ENCODE results near the gene EHBP1L1. TPM values are rescaled to one million over a fixed set of nuclear protein-coding genes. Genes with fewer than 3 reads are reported as not detected.

The EHBP1L1 gene
- polyA plus RNA-seq, 3 donors, result 29.6 to 507 (median 42.6) TPM

- Histone ChIP-seq H3K4me2 (replicated peaks; ENCODE audit: extremely low read depth, low read length, poor library complexity, severe bottlenecking) (no peak overlapping the region), H3K27me3 (ENCODE audit: control insufficient read depth in 2 of 2, insufficient read depth in 2 of 2, low read length in 2 of 2) (no peaks in the 10 kb centered on the region), H3K36me3 (replicated peaks in 1 of 2; ENCODE audit: control insufficient read depth in 1 of 2, insufficient read depth in 2 of 2, low read length in 2 of 2) (peaks cover 59 to 69% of the 10 kb centered on the region in 2 donors), H2AFZ (ENCODE audit: insufficient read depth, low read depth, low read length, poor library complexity, severe bottlenecking) (no peak overlapping the region), H3K9me3 (replicated peaks in 1 of 2; ENCODE audit: control insufficient read depth in 1 of 2, insufficient read depth in 1 of 2, low read length in 2 of 2) (no peaks in the 10 kb centered on the region), H3K4me3 (replicated peaks in 1 of 3; ENCODE audit: low read depth in 2 of 3, low read length in 3 of 3) (no peak overlapping the region), H3K9ac (ENCODE audit: insufficient read depth, low read length, poor library complexity, severe bottlenecking) (no peak overlapping the region), H3K79me2 (ENCODE audit: insufficient read depth, low read length) (no peaks in the 10 kb centered on the region), H4K20me1 (ENCODE audit: insufficient read depth, low read length) (peaks cover 96% of the 10 kb centered on the region), H3K4me1 (ENCODE audit: control insufficient read depth in 1 of 2, insufficient read depth in 2 of 2, low read length in 2 of 2) (peaks cover 16 to 29% of the 10 kb centered on the region in 2 donors), H3K27ac (ENCODE audit: low read depth in 1 of 2, low read length in 2 of 2) (peak overlapping the region in 1 of 2 donors; percentile 45)
- H3K36me3 Mint-ChIP-seq, result peaks cover 39 to 65% of the 10 kb centered on the region in 2 donors
- peaks cover 28% of the 10 kb centered on the region for H3K4me1 Mint-ChIP-seq
- H3K27me3 Mint-ChIP-seq (ENCODE audit: low read depth in 3 of 3), result no peaks in the 10 kb centered on the region
- no peak for DNase-seq
- intact Hi-C loops (cut with micrococcal nuclease), result no loop called here
- H3K27ac Mint-ChIP-seq, result peak overlapping the region in 3 of 7 donors; percentile 19 to 87 (median 62)
- WGBS (ENCODE audit: insufficient coverage), result 87% methylated on average over 3 of the region's 6 CpGs
- H3K4me3 Mint-ChIP-seq, result no peak overlapping the region
- H3K9me3 Mint-ChIP-seq, result no peaks in the 10 kb centered on the region
- TF ChIP-seq, protein P1, sequence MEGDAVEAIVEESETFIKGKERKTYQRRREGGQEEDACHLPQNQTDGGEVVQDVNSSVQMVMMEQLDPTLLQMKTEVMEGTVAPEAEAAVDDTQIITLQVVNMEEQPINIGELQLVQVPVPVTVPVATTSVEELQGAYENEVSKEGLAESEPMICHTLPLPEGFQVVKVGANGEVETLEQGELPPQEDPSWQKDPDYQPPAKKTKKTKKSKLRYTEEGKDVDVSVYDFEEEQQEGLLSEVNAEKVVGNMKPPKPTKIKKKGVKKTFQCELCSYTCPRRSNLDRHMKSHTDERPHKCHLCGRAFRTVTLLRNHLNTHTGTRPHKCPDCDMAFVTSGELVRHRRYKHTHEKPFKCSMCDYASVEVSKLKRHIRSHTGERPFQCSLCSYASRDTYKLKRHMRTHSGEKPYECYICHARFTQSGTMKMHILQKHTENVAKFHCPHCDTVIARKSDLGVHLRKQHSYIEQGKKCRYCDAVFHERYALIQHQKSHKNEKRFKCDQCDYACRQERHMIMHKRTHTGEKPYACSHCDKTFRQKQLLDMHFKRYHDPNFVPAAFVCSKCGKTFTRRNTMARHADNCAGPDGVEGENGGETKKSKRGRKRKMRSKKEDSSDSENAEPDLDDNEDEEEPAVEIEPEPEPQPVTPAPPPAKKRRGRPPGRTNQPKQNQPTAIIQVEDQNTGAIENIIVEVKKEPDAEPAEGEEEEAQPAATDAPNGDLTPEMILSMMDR (IDR thresholded peaks at IDR 0.05), result no peak
These were observed 20.7 kb downstream of the EHBP1L1 start for GRCh38 chr11:65596520-65596919.

DNA sequence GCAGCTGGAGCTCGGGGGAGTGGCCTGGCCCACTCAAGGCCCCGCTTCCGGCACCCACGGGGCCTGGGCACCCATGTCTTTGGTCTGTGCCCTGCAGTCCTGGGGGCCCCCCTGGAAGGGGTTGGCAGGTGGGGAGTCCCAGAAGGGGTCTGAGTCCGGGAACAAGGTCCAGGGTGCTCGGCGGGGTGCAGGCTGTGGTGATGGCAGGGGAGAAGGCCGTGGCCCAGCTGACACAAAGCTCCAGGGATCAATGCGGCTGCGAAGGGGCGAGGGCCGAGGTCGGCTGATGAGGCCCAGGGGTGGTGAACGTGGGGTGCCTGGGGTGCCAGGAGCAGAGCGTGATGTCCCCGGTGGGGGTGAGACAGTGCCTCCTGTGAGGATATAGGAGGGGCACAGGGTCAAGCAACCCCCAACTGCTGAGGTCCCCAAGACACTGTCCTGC lies 22.4 kb downstream of the EHBP1L1 start:
- peaks cover 95% of the 10 kb centered on the region for H4K20me1 ChIP-seq (ENCODE audit: insufficient read depth, low read length)

More for the DNA sequence above, 22.4 kb downstream of the EHBP1L1 start:
- Histone ChIP-seq H3K9me3 (replicated peaks in 1 of 2; ENCODE audit: control insufficient read depth in 1 of 2, insufficient read depth in 1 of 2, low read length in 2 of 2) (no peaks in the 10 kb centered on the region), H3K27me3 (ENCODE audit: control insufficient read depth in 2 of 2, insufficient read depth in 2 of 2, low read length in 2 of 2) (no peaks in the 10 kb centered on the region), H3K27ac (ENCODE audit: low read depth in 1 of 2, low read length in 2 of 2) (no peak overlapping the region), H3K9ac (ENCODE audit: insufficient read depth, low read length, poor library complexity, severe bottlenecking) (no peak overlapping the region), H2AFZ (ENCODE audit: insufficient read depth, low read depth, low read length, poor library complexity, severe bottlenecking) (no peak overlapping the region), H3K4me3 (replicated peaks in 1 of 3; ENCODE audit: low read depth in 2 of 3, low read length in 3 of 3) (no peak overlapping the region), H3K4me2 (replicated peaks; ENCODE audit: extremely low read depth, low read length, poor library complexity, severe bottlenecking) (no peak overlapping the region), H3K79me2 (ENCODE audit: insufficient read depth, low read length) (no peaks in the 10 kb centered on the region), H3K4me1 (ENCODE audit: control insufficient read depth in 1 of 2, insufficient read depth in 2 of 2, low read length in 2 of 2) (peaks cover 16 to 27% of the 10 kb centered on the region in 2 donors), H3K36me3 (replicated peaks in 1 of 2; ENCODE audit: control insufficient read depth in 1 of 2, insufficient read depth in 2 of 2, low read length in 2 of 2) (peaks cover 55 to 72% of the 10 kb centered on the region in 2 donors)
- Mint-ChIP-seq H3K4me3 (no peak overlapping the region), H3K9me3 (no peaks in the 10 kb centered on the region), H3K36me3 (peaks cover 43 to 69% of the 10 kb centered on the region in 2 donors), H3K27me3 (ENCODE audit: low read depth in 3 of 3) (no peaks in the 10 kb centered on the region), H3K27ac (peak overlapping the region in 3 of 7 donors; percentile 45 to 76 (median 63)), H3K4me1 (peaks cover 24% of the 10 kb centered on the region)
- TF ChIP-seq, protein P1 (IDR thresholded peaks at IDR 0.05), result no peak
- intact Hi-C loops (cut with micrococcal nuclease), result no loop called here
- WGBS (ENCODE audit: insufficient coverage), result 96% methylated on average over 16 of the region's 16 CpGs
- DNase-seq, result no peak
